ENCODE measurements around the gene HOXD4. TPM values are rescaled to one million over a fixed set of nuclear protein-coding genes. Genes with fewer than 3 reads are reported as not detected.

HOXD4 gene
- total and polyA plus RNA-seq, 7 donors: 0.60 to 8.0 (median 3.8) TPM; not detected in 1

DNA sequence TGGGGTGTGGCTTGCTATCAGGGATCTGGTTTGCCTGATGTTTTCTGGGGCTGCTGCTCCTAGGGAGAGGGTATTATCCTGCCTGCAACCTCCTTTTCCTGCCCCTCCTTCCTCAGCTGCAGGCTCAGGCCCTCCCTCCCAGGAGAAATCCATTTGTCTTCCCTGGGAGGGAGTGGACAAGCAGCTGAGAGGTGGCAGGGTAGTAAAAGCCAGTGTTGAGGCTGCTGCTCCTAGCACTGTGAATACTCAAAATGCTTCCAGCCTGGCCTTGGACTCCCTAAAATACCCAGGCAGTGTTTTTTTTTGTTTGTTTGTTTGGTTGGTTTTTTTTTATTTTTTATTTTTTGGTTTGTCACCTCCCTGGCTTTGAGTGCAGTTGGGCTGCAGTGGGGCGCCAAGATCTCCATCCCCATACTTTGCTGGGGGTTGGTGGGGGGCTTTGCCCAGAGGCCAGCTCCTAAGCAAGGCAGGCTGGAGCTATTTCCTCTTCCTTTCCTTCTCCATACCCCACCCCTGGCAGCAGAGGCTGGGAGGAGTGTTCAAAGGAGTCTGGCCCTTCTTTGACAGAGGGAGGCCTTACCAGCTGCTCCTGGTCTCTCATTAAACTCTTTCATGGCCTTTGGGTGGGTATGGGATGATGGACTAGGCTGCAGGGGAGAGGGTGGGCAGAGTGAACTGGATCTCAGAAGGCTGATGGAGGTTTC lies 19.4 kb downstream of the HOXD4 start:
- Histone ChIP-seq H3K4me3 (no peak overlapping the region), H3K9me3 (no peaks in the 10 kb centered on the region), H3K4me1 (peaks cover 0 to 18% (median 12%) of the 10 kb centered on the region in 4 donors), H3K27ac (no peak overlapping the region), H3K36me3 (no peaks in the 10 kb centered on the region), H3K27me3 (peaks cover 43 to 100% (median 79%) of the 10 kb centered on the region in 3 donors)
- intact Hi-C loops (cut with DNase I): no loop called here
- WGBS, 2 donors: 85 to 98% methylated on average over 1 of the region's 1 CpG
- TF ChIP-seq, protein P1, sequence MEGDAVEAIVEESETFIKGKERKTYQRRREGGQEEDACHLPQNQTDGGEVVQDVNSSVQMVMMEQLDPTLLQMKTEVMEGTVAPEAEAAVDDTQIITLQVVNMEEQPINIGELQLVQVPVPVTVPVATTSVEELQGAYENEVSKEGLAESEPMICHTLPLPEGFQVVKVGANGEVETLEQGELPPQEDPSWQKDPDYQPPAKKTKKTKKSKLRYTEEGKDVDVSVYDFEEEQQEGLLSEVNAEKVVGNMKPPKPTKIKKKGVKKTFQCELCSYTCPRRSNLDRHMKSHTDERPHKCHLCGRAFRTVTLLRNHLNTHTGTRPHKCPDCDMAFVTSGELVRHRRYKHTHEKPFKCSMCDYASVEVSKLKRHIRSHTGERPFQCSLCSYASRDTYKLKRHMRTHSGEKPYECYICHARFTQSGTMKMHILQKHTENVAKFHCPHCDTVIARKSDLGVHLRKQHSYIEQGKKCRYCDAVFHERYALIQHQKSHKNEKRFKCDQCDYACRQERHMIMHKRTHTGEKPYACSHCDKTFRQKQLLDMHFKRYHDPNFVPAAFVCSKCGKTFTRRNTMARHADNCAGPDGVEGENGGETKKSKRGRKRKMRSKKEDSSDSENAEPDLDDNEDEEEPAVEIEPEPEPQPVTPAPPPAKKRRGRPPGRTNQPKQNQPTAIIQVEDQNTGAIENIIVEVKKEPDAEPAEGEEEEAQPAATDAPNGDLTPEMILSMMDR (IDR thresholded peaks at IDR 0.05): no peak
- TF ChIP-seq EP300 (IDR thresholded peaks at IDR 0.05) (no peak), POLR2AphosphoS5 (IDR thresholded peaks at IDR 0.05) (no peak), POLR2A (IDR thresholded peaks at IDR 0.05) (no peak)
- no peak for DNase-seq

DNA sequence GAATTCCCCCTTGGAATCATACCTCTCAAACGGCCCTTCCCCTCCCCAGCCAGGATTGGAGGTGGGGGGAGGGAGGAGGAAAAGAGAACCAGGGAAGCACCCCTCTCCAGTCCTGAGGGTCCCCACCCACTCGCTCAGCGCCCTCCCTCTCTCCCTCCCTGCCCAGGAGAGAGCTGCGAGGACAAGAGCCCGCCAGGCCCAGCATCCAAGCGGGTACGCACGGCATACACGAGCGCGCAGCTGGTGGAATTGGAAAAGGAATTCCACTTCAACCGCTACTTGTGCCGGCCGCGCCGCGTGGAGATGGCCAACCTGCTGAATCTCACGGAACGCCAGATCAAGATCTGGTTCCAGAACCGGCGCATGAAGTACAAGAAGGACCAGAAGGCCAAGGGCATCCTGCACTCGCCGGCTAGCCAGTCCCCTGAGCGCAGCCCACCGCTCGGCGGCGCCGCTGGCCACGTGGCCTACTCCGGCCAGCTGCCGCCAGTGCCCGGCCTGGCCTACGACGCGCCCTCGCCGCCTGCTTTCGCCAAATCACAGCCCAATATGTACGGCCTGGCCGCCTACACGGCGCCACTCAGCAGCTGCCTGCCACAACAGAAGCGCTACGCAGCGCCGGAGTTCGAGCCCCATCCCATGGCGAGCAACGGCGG lies 20.1 kb downstream of the HOXD4 start:
- H3K9me3 ChIP-seq: no peaks in the 10 kb centered on the region
- peak overlapping the region in 2 of 4 donors; percentile 12 to 15 for H3K4me3 ChIP-seq
- 39 to 79% methylated on average over 51 of the region's 51 CpGs for WGBS, 2 donors
- TF ChIP-seq POLR2AphosphoS5 (IDR thresholded peaks at IDR 0.05): no peak
- no peak for TF ChIP-seq EP300 (IDR thresholded peaks at IDR 0.05)
- TF ChIP-seq, protein P1 (IDR thresholded peaks at IDR 0.05): no peak
- no peak for TF ChIP-seq POLR2A (IDR thresholded peaks at IDR 0.05)
- peaks cover 44 to 100% (median 81%) of the 10 kb centered on the region in 3 donors for H3K27me3 ChIP-seq
- DNase-seq: peak; percentile 69
- no peak overlapping the region for H3K27ac ChIP-seq
- intact Hi-C loops (cut with DNase I): no loop called here
- H3K36me3 ChIP-seq: no peaks in the 10 kb centered on the region
- H3K4me1 ChIP-seq: peaks cover 0 to 18% (median 12%) of the 10 kb centered on the region in 4 donors

DNA sequence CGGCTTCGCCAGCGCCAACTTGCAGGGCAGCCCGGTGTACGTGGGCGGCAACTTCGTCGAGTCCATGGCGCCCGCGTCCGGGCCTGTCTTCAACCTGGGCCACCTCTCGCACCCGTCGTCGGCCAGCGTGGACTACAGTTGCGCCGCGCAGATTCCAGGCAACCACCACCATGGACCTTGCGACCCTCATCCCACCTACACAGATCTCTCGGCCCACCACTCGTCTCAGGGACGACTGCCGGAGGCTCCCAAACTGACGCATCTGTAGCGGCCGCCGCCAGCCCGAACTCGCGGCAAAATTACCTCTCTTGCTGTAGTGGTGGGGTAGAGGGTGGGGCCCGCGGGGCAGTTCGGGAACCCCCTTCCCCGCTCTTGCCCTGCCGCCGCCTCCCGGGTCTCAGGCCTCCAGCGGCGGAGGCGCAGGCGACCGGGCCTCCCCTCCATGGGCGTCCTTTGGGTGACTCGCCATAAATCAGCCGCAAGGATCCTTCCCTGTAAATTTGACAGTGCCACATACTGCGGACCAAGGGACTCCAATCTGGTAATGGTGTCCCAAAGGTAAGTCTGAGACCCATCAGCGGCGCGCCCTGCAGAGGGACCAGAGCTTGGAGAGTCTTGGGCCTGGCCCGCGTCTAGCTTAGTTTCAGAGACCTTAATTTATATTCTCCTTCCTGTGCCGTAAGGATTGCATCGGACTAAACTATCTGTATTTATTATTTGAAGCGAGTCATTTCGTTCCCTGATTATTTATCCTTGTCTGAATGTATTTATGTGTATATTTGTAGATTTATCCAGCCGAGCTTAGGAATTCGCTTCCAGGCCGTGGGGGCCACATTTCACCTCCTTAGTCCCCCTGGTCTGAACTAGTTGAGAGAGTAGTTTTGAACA lies 20.9 kb downstream of the HOXD4 start:
- intact Hi-C loops (cut with DNase I): no loop called here
- 40 to 79% methylated on average over 60 of the region's 60 CpGs for WGBS, 2 donors
- no peaks in the 10 kb centered on the region for H3K9me3 ChIP-seq
- peaks cover 0 to 18% (median 12%) of the 10 kb centered on the region in 4 donors for H3K4me1 ChIP-seq
- H3K4me3 ChIP-seq: peak overlapping the region in 2 of 4 donors; percentile 12 to 15
- DNase-seq: no peak
- no peaks in the 10 kb centered on the region for H3K36me3 ChIP-seq
- no peak overlapping the region for H3K27ac ChIP-seq
- no peak for TF ChIP-seq POLR2A (IDR thresholded peaks at IDR 0.05)
- TF ChIP-seq, protein P1 (IDR thresholded peaks at IDR 0.05): no peak
- TF ChIP-seq EP300 (IDR thresholded peaks at IDR 0.05): no peak
- TF ChIP-seq POLR2AphosphoS5 (IDR thresholded peaks at IDR 0.05): no peak
- peaks cover 47 to 100% (median 89%) of the 10 kb centered on the region in 3 donors for H3K27me3 ChIP-seq

DNA sequence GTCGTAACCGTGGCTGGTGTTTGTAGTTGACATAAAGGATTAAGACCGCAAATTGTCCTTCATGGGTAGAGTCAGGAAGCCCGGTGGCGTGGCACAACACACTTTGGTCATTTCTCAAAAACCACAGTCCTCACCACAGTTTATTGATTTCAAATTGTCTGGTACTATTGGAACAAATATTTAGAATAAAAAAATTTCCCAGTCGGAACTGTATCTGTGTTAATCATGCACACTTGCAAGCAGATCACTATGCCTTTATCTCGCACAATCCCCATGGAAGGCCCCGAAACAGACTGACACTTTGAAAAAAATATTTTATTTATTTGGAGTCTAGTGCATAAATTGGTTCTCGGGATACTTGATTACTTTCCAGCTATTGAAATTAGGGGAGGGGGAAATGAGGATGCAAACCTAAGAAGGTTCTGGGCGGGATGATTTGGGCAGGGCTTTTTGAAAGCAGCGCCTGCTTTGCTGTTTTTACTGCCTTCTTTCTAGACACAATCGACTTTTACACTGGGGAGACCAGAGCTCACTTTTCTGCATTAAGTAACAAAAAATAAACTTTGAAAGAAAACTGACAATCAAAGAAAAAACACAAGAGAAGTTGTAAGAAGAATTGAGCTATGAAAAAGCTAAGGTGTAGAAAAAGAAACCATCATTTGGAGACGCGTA lies 21.7 kb downstream of the HOXD4 start:
- no peak for DNase-seq
- Histone ChIP-seq H3K4me1 (peaks cover 0 to 23% (median 18%) of the 10 kb centered on the region in 4 donors), H3K9me3 (no peaks in the 10 kb centered on the region), H3K27me3 (peaks cover 53 to 100% (median 93%) of the 10 kb centered on the region in 3 donors), H3K4me3 (no peak overlapping the region), H3K36me3 (no peaks in the 10 kb centered on the region), H3K27ac (no peak overlapping the region)
- WGBS, 2 donors: 46 to 70% methylated on average over 14 of the region's 14 CpGs
- intact Hi-C loops (cut with DNase I): no loop called here
- TF ChIP-seq POLR2A (IDR thresholded peaks at IDR 0.05): no peak
- TF ChIP-seq POLR2AphosphoS5 (IDR thresholded peaks at IDR 0.05): no peak
- no peak for TF ChIP-seq EP300 (IDR thresholded peaks at IDR 0.05)
- TF ChIP-seq, protein P1 (IDR thresholded peaks at IDR 0.05): no peak

Measured in sigmoid colon (tissue), 7 donors.